ENCODE measurements around the gene ENO2. TPM values are rescaled to one million over a fixed set of nuclear protein-coding genes. Genes with fewer than 3 reads are reported as not detected.

Gene ENO2
- total RNA-seq, 1 experiment from 2014 or later = 33.5 TPM

GRCh38 chr12:6867413-6868210, 46.8 kb upstream of the ENO2 start, which contains the start of gene TPI1:
TPI1 (plus strand) TSS chr12:6867531; CDS start chr12:6867567, 36 bp downstream.
- ChIA-PET CTCF (no interaction called here), POLR2A (interaction anchor here (0.6 to 0.9 kb wide), 7 partner anchors 15 to 179 kb away, joined by 3 to 17 read pairs (median 8); partner anchors contain the start of genes PTMS, USP5 and ZNF384)
- Histone ChIP-seq H3K27ac (ENCODE audit: low read length) (peak within 1 kb of the TSS; percentile 82), H3K9me3 (ENCODE audit: control insufficient read depth, insufficient read depth, low read depth, low read length) (no peaks in the 10 kb centered on the region), H3K4me3 (ENCODE audit: low read depth in 2 of 2, low read length in 2 of 2) (peak within 1 kb of the TSS; percentile 61 to 92), H3K36me3 (ENCODE audit: control insufficient read depth, insufficient read depth, low read length) (peaks cover 6% of the 10 kb centered on the region; the same call in 1 of the 2 replicates), H3K27me3 (ENCODE audit: control insufficient read depth, insufficient read depth, low read length) (no peaks in the 10 kb centered on the region), H3K4me1 (ENCODE audit: control insufficient read depth, insufficient read depth, low read length) (peaks cover 28% of the 10 kb centered on the region)
- no peak for TF ChIP-seq TCF7L2 (IDR thresholded peaks at IDR 0.05; ENCODE audit: low read depth, low read length)
- no peak for TF ChIP-seq REST (IDR thresholded peaks at IDR 0.05; ENCODE audit: insufficient read depth in 1 of 2, low read depth in 2 of 2, low read length in 1 of 2)
- TF ChIP-seq CTCF (IDR thresholded peaks at IDR 0.05) = no peak
- TF ChIP-seq SIN3A (IDR thresholded peaks at IDR 0.05; ENCODE audit: borderline replicate concordance, insufficient read depth, low read depth, low read length) = peak; percentile 71; the same call in 1 of the 2 replicates
- peak; percentile 97 for TF ChIP-seq POLR2AphosphoS5 (IDR thresholded peaks at IDR 0.05; ENCODE audit: low read depth, low read length)
- peak; percentile 78 for ATAC-seq
- intact Hi-C loops (cut with micrococcal nuclease; ENCODE audit: unreplicated experiment) (no loop called here), in situ Hi-C loops (cut with HindIII; ENCODE audit: low pct_unique_long_range_greater_than_20kb, low sequenced_read_pairs) (no loop called here)
- no TSS peak for BruUV-seq (replicated peaks)
- no peak for DNase-seq (ENCODE audit: low read depth, low spot score)

GRCh38 chr12:6868211-6869048, 46.0 kb upstream of the ENO2 start:
- POLR2A ChIA-PET = interaction anchor here (0.6 kb wide), 1 partner anchor 444 kb away, joined by 5 read pairs; no protein-coding TSS in a partner anchor
- Histone ChIP-seq H3K36me3 (ENCODE audit: control insufficient read depth, insufficient read depth, low read length) (peaks cover 6% of the 10 kb centered on the region; the same call in 1 of the 2 replicates), H3K9me3 (ENCODE audit: control insufficient read depth, insufficient read depth, low read depth, low read length) (no peaks in the 10 kb centered on the region), H3K4me1 (ENCODE audit: control insufficient read depth, insufficient read depth, low read length) (peaks cover 28% of the 10 kb centered on the region), H3K4me3 (ENCODE audit: low read depth in 2 of 2, low read length in 2 of 2) (peak overlapping the region; percentile 61 to 92), H3K27ac (ENCODE audit: low read length) (peak overlapping the region; percentile 72), H3K27me3 (ENCODE audit: control insufficient read depth, insufficient read depth, low read length) (no peaks in the 10 kb centered on the region)
- BruUV-seq (replicated peaks) = no TSS peak
- ATAC-seq (no peak), DNase-seq (ENCODE audit: low read depth, low spot score) (no peak)
- CTCF ChIA-PET = interaction anchor here (1.3 kb wide), 1 partner anchor 23 kb away, joined by 4 read pairs; no protein-coding TSS in a partner anchor
- no peak for TF ChIP-seq REST (IDR thresholded peaks at IDR 0.05; ENCODE audit: insufficient read depth in 1 of 2, low read depth in 2 of 2, low read length in 1 of 2)
- TF ChIP-seq CTCF (IDR thresholded peaks at IDR 0.05) = no peak
- TF ChIP-seq SIN3A (IDR thresholded peaks at IDR 0.05; ENCODE audit: borderline replicate concordance, insufficient read depth, low read depth, low read length) = no peak
- TF ChIP-seq TCF7L2 (IDR thresholded peaks at IDR 0.05; ENCODE audit: low read depth, low read length) = no peak
- no peak for TF ChIP-seq POLR2AphosphoS5 (IDR thresholded peaks at IDR 0.05; ENCODE audit: low read depth, low read length)
- in situ Hi-C loops (cut with HindIII; ENCODE audit: low pct_unique_long_range_greater_than_20kb, low sequenced_read_pairs) = no loop called here
- intact Hi-C loops (cut with micrococcal nuclease; ENCODE audit: unreplicated experiment) = no loop called here
